ENCODE results near the gene FAM131C. TPM values are rescaled to one million over a fixed set of nuclear protein-coding genes. Genes with fewer than 3 reads are reported as not detected.

FAM131C gene
- total RNA-seq, 1 donor from 2014 or later = not detected

- ChIA-PET CTCF (interaction anchor here (0.5 kb wide), 1 partner anchor 40 kb away, joined by 3 read pairs; no protein-coding TSS in a partner anchor), POLR2A (no interaction called here)
- no peaks in the 10 kb centered on the region for H3K9me3 Mint-ChIP-seq
- ATAC-seq (ENCODE audit: low read depth) = no peak
- H3K27ac Mint-ChIP-seq = no peak overlapping the region
- H3K36me3 Mint-ChIP-seq (ENCODE audit: low read depth) = no peaks in the 10 kb centered on the region
- no peak for DNase-seq
- no peak overlapping the region for H3K4me3 Mint-ChIP-seq
- intact Hi-C loops (cut with micrococcal nuclease) = no loop called here
- TF ChIP-seq CTCF (IDR thresholded peaks at IDR 0.05) = no peak
- peaks cover 4% of the 10 kb centered on the region for H3K4me1 Mint-ChIP-seq
- peaks cover 36% of the 10 kb centered on the region for H3K27me3 Mint-ChIP-seq
These were observed 46.5 kb upstream of the FAM131C start for GRCh38 chr1:16119926-16120325.

GRCh38 chr1:16119504-16119903 lies 46.1 kb upstream of the FAM131C start:
- ChIA-PET CTCF (no interaction called here), POLR2A (no interaction called here)
- intact Hi-C loops (cut with micrococcal nuclease) = no loop called here
- Mint-ChIP-seq H3K27ac (no peak overlapping the region), H3K27me3 (peaks cover 32% of the 10 kb centered on the region), H3K4me3 (no peak overlapping the region), H3K9me3 (no peaks in the 10 kb centered on the region), H3K36me3 (ENCODE audit: low read depth) (no peaks in the 10 kb centered on the region), H3K4me1 (peaks cover 4% of the 10 kb centered on the region)
- no peak for TF ChIP-seq CTCF (IDR thresholded peaks at IDR 0.05)
- ATAC-seq (ENCODE audit: low read depth) (no peak), DNase-seq (no peak)

- TF ChIP-seq CTCF (IDR thresholded peaks at IDR 0.05) = no peak
- Mint-ChIP-seq H3K27ac (no peak overlapping the region), H3K9me3 (no peaks in the 10 kb centered on the region), H3K27me3 (peaks cover 28% of the 10 kb centered on the region), H3K36me3 (ENCODE audit: low read depth) (no peaks in the 10 kb centered on the region), H3K4me3 (no peak overlapping the region), H3K4me1 (peaks cover 4% of the 10 kb centered on the region)
- DNase-seq (no peak), ATAC-seq (ENCODE audit: low read depth) (no peak)
- intact Hi-C loops (cut with micrococcal nuclease) = no loop called here
- CTCF ChIA-PET = interaction anchor here (1.7 kb wide), 1 partner anchor 68 kb away, joined by 4 read pairs; no protein-coding TSS in a partner anchor
- POLR2A ChIA-PET = no interaction called here
These were observed 45.3 kb upstream of the FAM131C start for GRCh38 chr1:16118706-16119105.

GRCh38 chr1:16117936-16118335 lies 44.5 kb upstream of the FAM131C start:
- Mint-ChIP-seq H3K27ac (no peak overlapping the region), H3K9me3 (no peaks in the 10 kb centered on the region), H3K4me1 (peaks cover 3% of the 10 kb centered on the region), H3K27me3 (peaks cover 23% of the 10 kb centered on the region), H3K36me3 (ENCODE audit: low read depth) (no peaks in the 10 kb centered on the region), H3K4me3 (no peak overlapping the region)
- no peak for ATAC-seq (ENCODE audit: low read depth)
- DNase-seq = no peak
- intact Hi-C loops (cut with micrococcal nuclease) = no loop called here
- ChIA-PET POLR2A (interaction anchor here (0.7 kb wide), 1 partner anchor 303 kb away, joined by 4 read pairs; no protein-coding TSS in a partner anchor), CTCF (interaction anchor here (1.7 kb wide), 1 partner anchor 69 kb away, joined by 4 read pairs; no protein-coding TSS in a partner anchor)
- TF ChIP-seq CTCF (IDR thresholded peaks at IDR 0.05) = no peak

- Mint-ChIP-seq H3K4me1 (no peaks in the 10 kb centered on the region), H3K27me3 (peaks cover 20% of the 10 kb centered on the region), H3K4me3 (no peak overlapping the region), H3K27ac (no peak overlapping the region), H3K9me3 (no peaks in the 10 kb centered on the region), H3K36me3 (ENCODE audit: low read depth) (no peaks in the 10 kb centered on the region)
- DNase-seq (no peak), ATAC-seq (ENCODE audit: low read depth) (no peak)
- no peak for TF ChIP-seq CTCF (IDR thresholded peaks at IDR 0.05)
- POLR2A ChIA-PET = interaction anchor here (0.7 kb wide), 1 partner anchor 302 kb away, joined by 4 read pairs; no protein-coding TSS in a partner anchor
- intact Hi-C loops (cut with micrococcal nuclease) = no loop called here
- CTCF ChIA-PET = interaction anchor here (1.7 kb wide), 1 partner anchor 69 kb away, joined by 4 read pairs; no protein-coding TSS in a partner anchor
These were observed 43.9 kb upstream of the FAM131C start for GRCh38 chr1:16117369-16117768.
